ENCODE results near the gene GPR152. TPM values are rescaled to one million over a fixed set of nuclear protein-coding genes. Genes with fewer than 3 reads are reported as not detected.

The GPR152 gene
- total RNA-seq, 2 experiments from 2014 or later = not detected

DNA sequence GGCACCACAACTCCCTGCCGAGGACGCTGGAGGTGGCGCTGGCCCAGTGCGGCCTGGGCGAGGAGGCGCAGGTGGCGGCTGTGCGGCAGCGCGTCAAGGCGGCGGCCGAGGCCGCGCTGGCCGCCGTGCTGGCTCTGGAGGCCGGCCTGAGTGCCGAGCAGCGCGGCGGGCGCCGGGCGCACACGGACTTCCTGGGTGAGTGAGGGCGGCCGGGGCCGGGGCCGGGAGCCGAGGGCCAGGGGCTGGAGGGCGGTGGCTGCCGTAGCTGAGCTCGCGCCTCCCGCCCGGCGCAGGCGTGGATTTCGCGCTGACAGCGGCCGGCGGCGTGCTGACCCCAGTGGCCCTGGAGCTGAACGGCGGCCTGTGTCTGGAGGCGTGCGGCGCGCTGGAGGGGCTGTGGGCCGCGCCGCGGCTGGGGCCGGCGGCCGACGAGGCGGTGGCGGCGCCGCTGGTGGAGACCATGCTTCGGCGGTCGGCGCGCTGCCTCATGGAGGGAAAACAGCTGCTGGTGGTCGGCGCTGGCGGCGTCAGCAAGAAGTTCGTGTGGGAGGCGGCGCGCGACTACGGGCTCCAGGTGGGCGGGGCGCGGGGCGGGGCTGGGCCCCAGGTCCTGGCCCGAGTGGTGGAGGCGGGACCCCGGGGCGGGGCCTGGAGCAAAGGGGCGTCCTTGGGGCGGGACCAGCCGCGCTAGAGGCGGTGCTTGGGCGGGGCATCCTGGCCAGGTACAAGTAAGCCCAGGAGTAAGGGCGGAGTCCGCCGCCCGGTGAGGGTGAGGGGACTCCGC lies 31.7 kb downstream of the GPR152 start:
- DNase-seq (peak; percentile 98), ATAC-seq (peak; percentile 93)
- Mint-ChIP-seq H3K9me3 (ENCODE audit: low read depth) (no peaks in the 10 kb centered on the region), H3K27me3 (peaks cover 7% of the 10 kb centered on the region), H3K36me3 (no peaks in the 10 kb centered on the region), H3K4me3 (peak overlapping the region; percentile 63), H3K27ac (peak overlapping the region; percentile 81), H3K4me1 (peaks cover 43% of the 10 kb centered on the region)
- CTCF ChIA-PET = interaction anchor here (0.9 to 9.4 kb wide), 6 partner anchors 8 to 39 kb away, joined by 3 to 88 read pairs (median 4); partner anchors contain the start of genes PPP1CA, RAD9A, RPS6KB2 and TBC1D10C

DNA sequence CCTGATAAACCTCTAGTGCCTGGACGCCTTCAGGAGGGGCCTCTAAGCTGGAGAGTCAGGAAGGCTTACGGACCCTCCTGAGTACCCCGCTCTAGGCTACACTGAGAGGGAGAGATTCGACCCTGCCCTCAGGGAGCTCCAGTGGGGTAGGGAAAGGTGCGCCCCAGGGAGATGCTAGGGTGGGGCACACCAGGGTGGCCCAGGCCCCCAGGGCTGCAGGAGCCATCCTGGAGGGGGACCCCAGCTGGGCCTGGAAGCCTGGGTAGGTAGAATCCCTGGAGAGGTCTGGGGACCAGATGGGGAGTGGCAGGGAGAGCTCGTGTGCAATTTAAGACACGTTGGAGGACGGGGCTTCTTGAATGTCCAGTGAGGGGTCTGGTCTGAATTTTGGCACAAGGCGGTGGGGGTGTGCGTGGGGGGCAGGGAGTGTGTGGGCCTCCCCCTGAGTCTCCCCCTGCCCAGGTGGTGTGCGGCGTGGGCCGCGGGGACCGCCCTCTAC lies 32.3 kb downstream of the GPR152 start:
- H3K27me3 Mint-ChIP-seq = peaks cover 7% of the 10 kb centered on the region
- ATAC-seq (no peak), DNase-seq (no peak)
- H3K4me3 Mint-ChIP-seq = peak overlapping the region; percentile 63
- CTCF ChIA-PET = interaction anchor here (0.6 to 9.4 kb wide), 8 partner anchors 8 to 58 kb away, joined by 3 to 88 read pairs (median 4); partner anchors contain the start of genes PPP1CA, RAD9A, RPS6KB2 and TBC1D10C
- peaks cover 44% of the 10 kb centered on the region for H3K4me1 Mint-ChIP-seq
- H3K9me3 Mint-ChIP-seq (ENCODE audit: low read depth) = no peaks in the 10 kb centered on the region
- H3K36me3 Mint-ChIP-seq = no peaks in the 10 kb centered on the region
- H3K27ac Mint-ChIP-seq = peak overlapping the region; percentile 68

DNA sequence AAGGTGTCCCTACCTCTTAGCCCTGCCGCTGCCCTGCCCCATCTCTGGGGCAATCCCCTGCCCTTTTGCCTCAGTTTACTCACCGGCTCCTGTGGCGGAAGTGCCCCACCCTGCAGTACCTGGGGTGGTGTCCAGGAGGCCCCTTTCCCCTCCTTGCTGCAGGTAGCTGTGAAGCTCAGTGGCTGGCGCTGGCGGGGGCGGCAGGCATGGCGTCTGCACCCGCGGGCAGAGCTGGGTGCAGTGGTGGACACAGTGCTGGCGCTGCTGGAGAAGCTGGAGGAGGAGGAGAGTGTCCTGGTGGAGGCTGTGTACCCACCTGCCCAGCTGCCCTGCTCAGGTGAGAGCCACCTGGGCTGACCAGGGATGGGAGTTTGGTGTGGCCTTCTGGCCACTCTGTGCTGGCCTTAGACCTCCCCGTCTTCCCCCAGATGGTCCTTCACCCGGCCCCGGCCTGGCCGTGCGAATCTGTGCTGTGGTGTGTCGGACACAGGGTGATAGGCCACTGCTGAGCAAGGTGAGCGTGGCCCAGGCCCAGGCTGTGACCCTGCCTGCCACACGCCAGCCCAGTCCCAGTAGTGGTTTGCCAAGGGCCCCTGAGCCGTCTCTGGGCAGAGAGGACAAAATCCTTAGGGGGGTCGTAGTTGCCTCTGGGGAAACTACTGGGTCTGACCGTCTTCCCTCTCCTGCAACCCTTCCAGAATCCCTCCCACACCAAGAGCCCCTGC lies 33.0 kb downstream of the GPR152 start:
- DNase-seq = no peak
- no peak for ATAC-seq
- peaks cover 42% of the 10 kb centered on the region for H3K4me1 Mint-ChIP-seq
- H3K4me3 Mint-ChIP-seq = peak overlapping the region; percentile 22
- H3K27me3 Mint-ChIP-seq = peaks cover 7% of the 10 kb centered on the region
- H3K27ac Mint-ChIP-seq = no peak overlapping the region
- no peaks in the 10 kb centered on the region for H3K9me3 Mint-ChIP-seq (ENCODE audit: low read depth)
- CTCF ChIA-PET = interaction anchor here (0.6 to 9.4 kb wide), 7 partner anchors 8 to 59 kb away, joined by 3 to 88 read pairs (median 3); partner anchors contain the start of genes PPP1CA, RAD9A and TBC1D10C
- H3K36me3 Mint-ChIP-seq = no peaks in the 10 kb centered on the region

DNA sequence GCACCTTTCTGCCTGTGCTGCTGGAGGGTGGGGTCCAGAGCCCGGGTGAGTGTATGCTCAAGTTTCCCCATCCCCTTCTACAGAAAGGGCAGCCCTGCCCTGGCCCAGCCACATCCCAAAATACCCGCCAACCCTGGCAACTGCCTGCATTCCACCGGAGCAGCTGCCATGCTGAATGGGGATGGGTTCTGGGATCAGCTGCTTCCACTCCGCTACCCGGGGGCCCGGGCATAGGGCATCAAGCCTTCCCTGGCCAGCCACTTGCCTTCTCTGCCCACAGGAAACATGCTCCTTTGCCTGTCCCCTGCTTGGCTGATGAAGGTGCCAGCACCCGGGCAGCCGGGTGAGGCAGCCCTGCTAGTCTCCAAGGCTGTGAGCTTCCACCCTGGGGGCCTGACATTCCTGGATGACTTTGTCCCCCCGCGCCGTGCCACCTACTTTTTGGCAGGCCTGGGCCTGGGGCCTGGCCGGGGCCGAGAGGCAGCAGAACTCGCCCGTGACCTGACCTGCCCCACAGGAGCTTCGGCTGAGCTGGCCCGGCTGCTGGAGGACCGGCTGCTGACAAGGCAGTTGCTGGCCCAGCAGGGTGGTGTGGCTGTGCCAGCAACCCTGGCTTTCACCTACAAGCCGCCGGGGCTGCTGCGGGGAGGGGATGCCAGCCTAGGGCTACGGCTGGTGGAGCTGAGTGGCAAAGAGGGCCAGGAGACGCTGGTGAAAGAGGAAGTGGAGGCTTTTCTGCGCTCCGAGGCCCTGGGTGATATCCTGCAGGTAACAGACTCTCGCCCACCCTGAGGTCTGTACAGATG lies 33.9 kb downstream of the GPR152 start:
- CTCF ChIA-PET = interaction anchor here (1.1 to 9.4 kb wide), 4 partner anchors 10 to 27 kb away, joined by 3 to 88 read pairs (median 20); partner anchors contain the start of genes PPP1CA, RAD9A, RPS6KB2 and TBC1D10C
- H3K36me3 Mint-ChIP-seq = no peaks in the 10 kb centered on the region
- H3K9me3 Mint-ChIP-seq (ENCODE audit: low read depth) = no peaks in the 10 kb centered on the region
- no peak for DNase-seq
- H3K27ac Mint-ChIP-seq = no peak overlapping the region
- peaks cover 7% of the 10 kb centered on the region for H3K27me3 Mint-ChIP-seq
- H3K4me3 Mint-ChIP-seq = no peak overlapping the region
- H3K4me1 Mint-ChIP-seq = peaks cover 41% of the 10 kb centered on the region
- ATAC-seq = no peak

DNA sequence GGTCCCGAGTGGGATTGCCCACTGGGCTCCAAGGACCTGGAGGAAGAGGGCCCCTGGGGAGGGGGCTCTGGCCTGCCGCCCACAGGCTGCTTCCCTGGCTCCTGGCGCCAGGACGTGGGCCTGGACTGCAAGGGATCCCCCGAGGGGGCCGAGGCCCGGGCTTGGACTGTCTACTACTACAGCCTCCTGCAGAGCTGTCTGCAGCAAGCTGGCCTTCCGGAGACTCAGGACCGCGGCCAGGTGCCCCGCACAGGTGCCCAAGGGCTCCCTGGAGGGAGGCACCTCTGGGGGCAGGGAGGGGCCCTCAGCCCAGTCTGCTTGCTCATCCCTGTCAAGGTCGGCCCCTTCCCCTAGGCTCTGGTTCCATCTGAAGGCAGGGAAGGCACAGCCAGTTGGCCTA lies 35.1 kb downstream of the GPR152 start:
- no peak overlapping the region for H3K4me3 Mint-ChIP-seq
- H3K4me1 Mint-ChIP-seq = peaks cover 43% of the 10 kb centered on the region
- no peaks in the 10 kb centered on the region for H3K36me3 Mint-ChIP-seq
- H3K9me3 Mint-ChIP-seq (ENCODE audit: low read depth) = no peaks in the 10 kb centered on the region
- no peak overlapping the region for H3K27ac Mint-ChIP-seq
- H3K27me3 Mint-ChIP-seq = peaks cover 7% of the 10 kb centered on the region
- DNase-seq (no peak), ATAC-seq (no peak)
- CTCF ChIA-PET = interaction anchor here (2.4 to 9.4 kb wide), 3 partner anchors 9 to 14 kb away, joined by 6 to 88 read pairs (median 34); partner anchors contain the start of genes PPP1CA, RPS6KB2 and TBC1D10C

DNA sequence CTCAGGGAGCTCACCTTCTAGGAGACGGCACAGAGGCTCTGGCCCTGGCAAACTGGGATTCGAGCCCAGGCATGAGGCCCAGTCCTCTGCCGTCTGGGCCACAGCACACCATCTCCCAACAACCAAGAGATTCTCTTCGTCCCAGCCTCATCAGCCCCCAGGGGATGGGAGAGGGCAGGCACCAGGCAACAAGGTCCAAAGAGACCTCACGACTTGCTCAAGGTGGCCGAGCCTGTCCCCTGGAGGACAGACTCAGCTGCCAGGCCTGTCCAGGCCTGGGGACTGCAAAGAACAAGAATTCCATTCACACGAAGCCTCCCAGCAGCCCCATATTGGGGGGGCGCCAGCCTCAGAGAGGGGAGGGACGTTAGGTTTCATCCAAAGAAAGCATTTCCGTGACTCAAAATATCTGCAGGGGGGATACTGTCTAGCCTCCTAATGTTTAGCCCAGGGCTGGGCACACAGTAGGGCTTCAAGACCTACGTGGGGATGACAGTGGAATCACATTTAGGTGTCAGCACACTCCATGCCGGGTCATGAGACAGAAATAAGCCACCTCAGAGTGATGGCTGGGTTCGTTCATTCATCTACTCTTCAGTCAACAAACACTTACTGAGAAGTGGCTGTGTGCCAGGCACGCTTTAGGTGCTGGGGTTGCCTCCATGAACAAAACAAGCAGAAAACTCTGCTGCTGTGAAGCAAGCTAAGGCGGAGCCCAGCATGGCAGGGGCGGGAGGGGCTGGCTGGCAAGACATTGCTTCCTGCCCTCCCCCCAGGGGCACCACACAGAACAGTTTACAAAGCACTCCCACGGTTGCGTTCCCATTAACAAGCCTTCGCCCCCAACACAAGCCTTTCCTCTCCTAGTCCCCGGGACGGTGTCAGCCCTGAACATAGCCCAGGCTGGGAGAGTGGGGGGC lies 35.9 kb downstream of the GPR152 start:
- Mint-ChIP-seq H3K36me3 (no peaks in the 10 kb centered on the region), H3K27me3 (peaks cover 7% of the 10 kb centered on the region), H3K27ac (no peak overlapping the region), H3K4me3 (peak overlapping the region; percentile 5), H3K4me1 (peaks cover 50% of the 10 kb centered on the region), H3K9me3 (ENCODE audit: low read depth) (no peaks in the 10 kb centered on the region)
- CTCF ChIA-PET = interaction anchor here (2.4 to 9.4 kb wide), 3 partner anchors 8 to 14 kb away, joined by 6 to 88 read pairs (median 34); partner anchors contain the start of genes PPP1CA, RPS6KB2 and TBC1D10C
- ATAC-seq (no peak), DNase-seq (no peak)

DNA sequence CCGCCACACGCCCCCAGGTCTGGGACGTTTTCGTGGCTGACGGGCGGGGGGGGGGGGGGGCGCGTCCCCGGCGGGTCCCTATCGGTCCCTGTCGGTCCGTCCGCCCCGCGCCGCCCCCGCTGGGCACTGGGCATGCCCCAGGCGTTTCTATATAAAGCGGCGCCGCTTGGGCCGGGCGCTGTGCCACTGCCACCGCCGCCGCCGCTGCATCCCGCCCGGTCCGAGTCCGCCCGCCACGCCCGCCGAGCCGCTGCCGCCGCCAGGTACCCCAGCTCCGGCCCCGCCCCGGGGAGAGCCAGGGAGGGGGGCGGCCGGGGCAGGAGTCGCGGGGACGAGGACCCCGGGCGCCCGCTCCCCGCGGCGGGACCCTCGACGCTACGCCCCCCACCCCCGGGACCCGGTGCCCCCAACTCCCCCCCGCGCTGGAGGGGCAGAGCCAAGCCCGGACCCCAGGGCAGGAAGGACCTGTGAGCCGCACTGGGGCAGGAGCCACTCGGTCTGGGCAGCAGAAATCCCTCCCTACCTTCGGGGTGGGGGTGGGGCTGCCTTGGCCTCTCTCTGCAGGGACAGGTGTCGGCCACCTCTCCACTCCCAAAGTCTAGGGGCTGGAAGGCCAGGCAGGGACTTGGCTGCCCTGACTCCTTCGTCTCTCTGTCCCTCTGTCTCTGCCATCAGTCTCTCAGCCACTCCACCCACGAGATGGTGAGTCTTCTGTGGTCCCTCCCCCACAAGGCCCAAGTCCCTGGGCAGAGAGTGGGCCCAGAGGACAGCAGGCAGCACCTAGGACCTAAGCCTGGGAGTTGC lies 36.8 kb downstream of the GPR152 start, which contains the start of gene CARNS1:
Gene CARNS1, plus strand, starts transcription at position 178 of the 804 bp plus-strand sequence. Its CDS starts 522 bp downstream, at position 700.
- Mint-ChIP-seq H3K27ac (peak within 1 kb of the TSS; percentile 54), H3K4me1 (peaks cover 54% of the 10 kb centered on the region), H3K9me3 (ENCODE audit: low read depth) (no peaks in the 10 kb centered on the region), H3K4me3 (peak within 1 kb of the TSS; percentile 35), H3K36me3 (peaks cover under 1% of the 10 kb centered on the region), H3K27me3 (peaks cover 7% of the 10 kb centered on the region)
- no peak for DNase-seq
- CTCF ChIA-PET = interaction anchor here (9.4 kb wide), 1 partner anchor 13 kb away, joined by 88 read pairs; the partner anchor contains the start of genes PPP1CA and TBC1D10C
- no peak for ATAC-seq

DNA sequence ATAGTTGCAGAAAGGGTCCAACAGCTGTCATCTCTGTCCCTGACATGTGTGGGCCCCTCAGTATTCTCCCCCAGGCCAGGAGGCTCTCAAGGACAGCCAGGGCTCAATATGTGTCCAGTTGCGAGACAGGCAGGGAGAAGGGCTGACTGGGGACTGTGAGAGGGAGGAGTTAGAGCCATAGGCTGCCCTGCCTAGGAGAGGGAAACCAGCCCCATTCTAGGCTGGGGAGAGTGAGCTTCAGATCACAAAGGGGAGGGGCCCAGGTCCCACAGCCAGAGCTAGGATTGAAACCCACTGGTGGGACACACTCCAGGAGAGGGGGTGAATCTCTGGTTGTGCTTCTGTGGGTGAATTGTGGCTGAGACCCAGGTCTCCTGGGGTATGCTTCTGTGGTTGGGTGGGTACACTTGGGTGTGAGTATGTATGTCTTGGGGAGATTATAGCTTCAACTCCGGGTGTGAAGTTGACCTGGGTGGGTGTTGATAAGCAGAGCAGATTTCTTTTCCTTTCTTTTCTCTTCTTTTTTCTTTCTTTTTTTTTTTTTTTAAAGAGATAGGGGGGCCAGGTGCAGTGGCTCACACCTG lies 39.2 kb downstream of the GPR152 start:
- Mint-ChIP-seq H3K4me3 (no peak overlapping the region), H3K9me3 (ENCODE audit: low read depth) (no peaks in the 10 kb centered on the region), H3K27me3 (peaks cover 7% of the 10 kb centered on the region), H3K4me1 (peaks cover 60% of the 10 kb centered on the region), H3K27ac (no peak overlapping the region), H3K36me3 (peaks cover 12% of the 10 kb centered on the region)
- DNase-seq = no peak
- ATAC-seq = no peak
- CTCF ChIA-PET = interaction anchor here (1.1 to 9.4 kb wide), 6 partner anchors 10 to 126 kb away, joined by 3 to 88 read pairs (median 4); partner anchors contain the start of genes PITPNM1, PPP1CA, PTPRCAP and RAD9A

DNA sequence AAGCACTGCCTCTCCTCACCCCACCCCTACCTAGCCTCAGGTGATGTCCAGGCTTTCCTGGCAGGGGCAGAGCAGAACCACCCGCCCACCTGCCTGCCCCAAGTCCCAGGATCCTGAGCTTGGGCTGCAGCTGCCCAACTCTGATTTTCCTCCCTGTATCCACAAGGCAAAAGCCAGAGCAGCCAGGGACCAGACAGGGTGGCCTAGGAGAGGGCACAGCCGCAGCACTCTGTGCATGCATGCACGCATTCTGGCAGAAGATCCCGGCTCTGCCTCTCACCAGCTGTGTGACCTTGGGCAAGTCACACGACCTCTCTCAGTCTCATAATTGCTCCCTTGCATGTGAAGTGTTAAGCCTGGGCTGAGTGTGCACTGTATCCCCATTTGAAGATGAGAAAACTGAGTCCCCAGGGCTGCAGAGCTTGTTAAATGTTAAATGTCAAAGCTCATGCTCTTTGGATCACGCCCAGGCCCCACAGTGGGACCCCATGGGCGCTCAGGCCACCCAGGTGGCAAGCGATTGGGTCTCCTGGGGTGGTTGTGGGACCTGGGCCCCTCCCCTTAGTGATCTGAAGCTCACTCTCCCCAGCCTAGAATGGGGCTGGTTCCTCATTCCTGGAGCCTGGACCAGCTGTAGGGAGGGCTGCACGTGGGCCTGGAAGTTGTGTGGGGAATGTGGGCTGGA lies 39.9 kb downstream of the GPR152 start:
- CTCF ChIA-PET = interaction anchor here (1.1 to 9.4 kb wide), 7 partner anchors 10 to 93 kb away, joined by 3 to 88 read pairs (median 4); partner anchors contain the start of genes PITPNM1, PPP1CA, PTPRCAP and RAD9A
- Mint-ChIP-seq H3K27ac (no peak overlapping the region), H3K4me3 (no peak overlapping the region), H3K36me3 (peaks cover 19% of the 10 kb centered on the region), H3K27me3 (peaks cover 7% of the 10 kb centered on the region), H3K4me1 (peaks cover 66% of the 10 kb centered on the region), H3K9me3 (ENCODE audit: low read depth) (no peaks in the 10 kb centered on the region)
- DNase-seq = no peak
- ATAC-seq = no peak

DNA sequence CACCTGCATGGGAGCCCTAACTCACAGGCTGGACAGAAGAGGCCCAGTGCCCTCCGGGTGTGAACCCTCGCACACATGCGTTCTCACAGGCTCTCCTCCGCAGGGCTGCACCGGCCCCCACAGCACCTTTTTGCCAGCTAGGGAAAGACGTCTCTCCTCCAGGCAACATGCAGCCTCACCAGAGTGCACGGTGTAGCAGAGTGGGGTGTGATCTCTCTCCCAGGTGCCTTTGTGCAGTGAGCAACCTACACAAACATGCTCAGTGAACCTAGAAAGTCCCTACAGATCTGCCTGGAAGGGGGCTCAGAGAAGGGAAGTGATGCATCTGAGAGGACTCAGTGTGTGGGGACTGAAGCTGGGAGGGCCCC lies 40.8 kb downstream of the GPR152 start:
- DNase-seq (no peak), ATAC-seq (no peak)
- H3K36me3 Mint-ChIP-seq = peaks cover 28% of the 10 kb centered on the region
- CTCF ChIA-PET = interaction anchor here (0.6 to 3.4 kb wide), 8 partner anchors 8 to 149 kb away, joined by 3 to 12 read pairs (median 4); partner anchors contain the start of genes PPP1CA and PTPRCAP
- H3K9me3 Mint-ChIP-seq (ENCODE audit: low read depth) = no peaks in the 10 kb centered on the region
- H3K4me3 Mint-ChIP-seq = no peak overlapping the region
- H3K27me3 Mint-ChIP-seq = peaks cover 7% of the 10 kb centered on the region
- peaks cover 70% of the 10 kb centered on the region for H3K4me1 Mint-ChIP-seq
- no peak overlapping the region for H3K27ac Mint-ChIP-seq

Data from activated CD8-positive, alpha-beta memory T cell treated with anti-CD3 and anti-CD28 coated beads, Interleukin-2, amount 10 ng/mL, durations not matched to agents 7 days and 5 days (primary cell).